ENCODE data around the gene TNNT2. TPM values are rescaled to one million over a fixed set of nuclear protein-coding genes. Genes with fewer than 3 reads are reported as not detected.

The TNNT2 gene
- total and polyA plus RNA-seq, 2 of the 13 experiments (the other 11 are each of a cell fraction or from before 2014, with no cell fraction given): 0.20 to 0.63 TPM

- TF ChIP-seq ZNF574 (CRISPR knock-in tag; IDR thresholded peaks at IDR 0.05) (peak; percentile 39; the same call in 1 of the 2 replicates), SALL1 (CRISPR knock-in tag; IDR thresholded peaks at IDR 0.05) (peak; percentile 53), ZNF563 (CRISPR knock-in tag; IDR thresholded peaks at IDR 0.05) (peak; percentile 92), PATZ1 (CRISPR knock-in tag; IDR thresholded peaks at IDR 0.05) (peak; percentile 78), ZFP36L1 (CRISPR knock-in tag; IDR thresholded peaks at IDR 0.05) (no peak), MAZ (IDR thresholded peaks at IDR 0.05; ENCODE audit: borderline replicate concordance, low read depth, low read length) (no peak; the same call in 1 of the 2 replicates), MAZ (CRISPR knock-in tag; IDR thresholded peaks at IDR 0.05; ENCODE audit: low read depth) (peak; percentile 51), GATAD2A (CRISPR knock-in tag; IDR thresholded peaks at IDR 0.05) (peak; percentile 36; the same call in 1 of the 2 replicates), DNMT1 (CRISPR knock-in tag; IDR thresholded peaks at IDR 0.05) (0 out of 2 replicates have a peak, but pooled peaks have one; percentile 73), ATF3 (CRISPR knock-in tag; IDR thresholded peaks at IDR 0.05) (no peak), HNRNPK (IDR thresholded peaks at IDR 0.05; ENCODE audit: low read depth, low read length, poor library complexity, severe bottlenecking) (peak; percentile 80), ZFP91 (CRISPR knock-in tag; IDR thresholded peaks at IDR 0.05; ENCODE audit: borderline replicate concordance) (peak; percentile 70; the same call in 1 of the 2 replicates), ZNF784 (CRISPR knock-in tag; IDR thresholded peaks at IDR 0.05; ENCODE audit: borderline replicate concordance) (0 out of 2 replicates have a peak, but pooled peaks have one; percentile 16), SP140L (CRISPR knock-in tag; IDR thresholded peaks at IDR 0.05; ENCODE audit: borderline replicate concordance) (no peak), ZSCAN22 (CRISPR knock-in tag; IDR thresholded peaks at IDR 0.05) (0 out of 2 replicates have a peak, but pooled peaks have one; percentile 46), NFE2 (CRISPR knock-in tag; IDR thresholded peaks at IDR 0.05) (no peak), HES4 (CRISPR knock-in tag; IDR thresholded peaks at IDR 0.05; ENCODE audit: borderline replicate concordance) (peak; percentile 65; the same call in 1 of the 2 replicates), GABPB1 (CRISPR knock-in tag; IDR thresholded peaks at IDR 0.05) (peak; percentile 65; the same call in 1 of the 2 replicates), ARNT2 (CRISPR knock-in tag; IDR thresholded peaks at IDR 0.05; ENCODE audit: low read depth) (peak; percentile 85), ZNF543 (CRISPR knock-in tag; IDR thresholded peaks at IDR 0.05) (0 out of 2 replicates have a peak, but pooled peaks have one; percentile 55), ZNF234 (CRISPR knock-in tag; conservative IDR thresholded peaks at IDR 0.05) (peak; percentile 82; the same call in 1 of the 2 replicates)
These were observed 22.1 kb upstream of the TNNT2 start (continued) for GRCh38 chr1:201399352-201400126.
